HL-60 (cell line): ENCODE measurements around the gene MYO1D.

Experiments used
- CTCF ChIP-seq: IDR thresholded peaks from one replicate; pipeline ENCODE4 v1.5.1; 2011; ENCODE audit warnings: low read length, control low read depth, inconsistent platforms; ENCODE audit not compliant: insufficient read depth
- POLR2AphosphoS5 ChIP-seq: IDR thresholded peaks from 2 replicates; pipeline ENCODE4 v1.6.1; 2012; ENCODE audit warnings: low read depth

- no peak for TF ChIP-seq CTCF
- no peak for TF ChIP-seq POLR2AphosphoS5
Observed at GRCh38 chr17:32720671-32721070, 156.3 kb downstream of the MYO1D start.
